ENCODE data around the gene CHD2. TPM values are rescaled to one million over a fixed set of nuclear protein-coding genes. Genes with fewer than 3 reads are reported as not detected.

CHD2 gene
- total RNA-seq, 1 experiment from 2014 or later, result 101 TPM

GRCh38 chr15:92900731-92901071 is 577 bp downstream of the CHD2 start:
- CTCF ChIA-PET, result interaction anchor here (0.7 to 1.6 kb wide), 11 partner anchors 12 to 128 kb away, joined by 3 to 11 read pairs (median 7); no protein-coding TSS in a partner anchor
- Mint-ChIP-seq H3K27ac (peak overlapping the region; percentile 100), H3K27me3 (ENCODE audit: low read depth) (no peaks in the 10 kb centered on the region), H3K4me3 (peak overlapping the region; percentile 95), H3K36me3 (peaks cover 53% of the 10 kb centered on the region), H3K4me1 (peaks cover 20% of the 10 kb centered on the region), H3K9me3 (peaks cover 8% of the 10 kb centered on the region)
- ATAC-seq, result no peak
- POLR2A ChIA-PET, result interaction anchor here (0.5 to 5.2 kb wide), 10 partner anchors 8 to 190 kb away, joined by 3 to 226 read pairs (median 6); no protein-coding TSS in a partner anchor
- no peak for TF ChIP-seq ARID4B (CRISPR knock-in tag; IDR thresholded peaks at IDR 0.05; ENCODE audit: borderline replicate concordance)
- no peak for TF ChIP-seq ZBTB43 (CRISPR knock-in tag; IDR thresholded peaks at IDR 0.05)
- TF ChIP-seq ZNF396 (CRISPR knock-in tag; IDR thresholded peaks at IDR 0.05; ENCODE audit: borderline replicate concordance), result no peak
- TF ChIP-seq ZMAT4 (CRISPR knock-in tag; IDR thresholded peaks at IDR 0.05), result no peak
- no peak for TF ChIP-seq ATF6 (CRISPR knock-in tag; IDR thresholded peaks at IDR 0.05)
- no peak for TF ChIP-seq CBFB (CRISPR knock-in tag; IDR thresholded peaks at IDR 0.05; ENCODE audit: low read depth)
- TF ChIP-seq ZNF121 (CRISPR knock-in tag; IDR thresholded peaks at IDR 0.05), result no peak
- no peak for TF ChIP-seq SMAD3 (CRISPR knock-in tag; IDR thresholded peaks at IDR 0.05; ENCODE audit: borderline replicate concordance)
- TF ChIP-seq CDX4 (CRISPR knock-in tag; IDR thresholded peaks at IDR 0.05; ENCODE audit: borderline replicate concordance), result no peak
- no peak for TF ChIP-seq NR1H2 (CRISPR knock-in tag; IDR thresholded peaks at IDR 0.05)
- no peak for TF ChIP-seq ELF4 (CRISPR knock-in tag; IDR thresholded peaks at IDR 0.05; ENCODE audit: low read depth)
- no peak for TF ChIP-seq ZNF219 (CRISPR knock-in tag; IDR thresholded peaks at IDR 0.05; ENCODE audit: borderline replicate concordance)
- TF ChIP-seq STAT6 (CRISPR knock-in tag; conservative IDR thresholded peaks at IDR 0.05; ENCODE audit: low read depth), result no peak
- no peak for TF ChIP-seq IRF2 (CRISPR knock-in tag; IDR thresholded peaks at IDR 0.05; ENCODE audit: borderline replicate concordance, low read depth)
- TF ChIP-seq ESRRA (CRISPR knock-in tag; IDR thresholded peaks at IDR 0.05; ENCODE audit: borderline replicate concordance), result no peak
- no peak for TF ChIP-seq ZNF263 (CRISPR knock-in tag; IDR thresholded peaks at IDR 0.05; ENCODE audit: low read depth)
- no peak for DNase-seq (ENCODE audit: low spot score)

All from WTC11 (cell line).